SJCRH30 (cell line): ENCODE measurements around the gene NTM. TPM values are rescaled to one million over a fixed set of nuclear protein-coding genes. Genes with fewer than 3 reads are reported as not detected.

Experiments
- DNase-seq, 2 experiments: peaks; one replicate each; pipeline ENCODE4 v3.0.0-alpha.2; 2015 to 2020
- H3K27ac ChIP-seq: fragments of 250-450 bp; sonication (Bioruptor Pico); 2 replicates; pipeline ENCODE4 v1.5.1; 2020; ENCODE audit warnings: mild to moderate bottlenecking, moderate library complexity
- H3K27me3 ChIP-seq: fragments of 250-450 bp; sonication (Bioruptor Pico); 2 replicates; pipeline ENCODE4 v1.5.1; 2020; ENCODE audit warnings: mild to moderate bottlenecking, moderate library complexity
- H3K36me3 ChIP-seq: fragments of 250-450 bp; sonication (Bioruptor Pico); 2 replicates; pipeline ENCODE4 v1.5.1; 2020; ENCODE audit warnings: mild to moderate bottlenecking, moderate library complexity
- H3K4me1 ChIP-seq: fragments of 250-450 bp; sonication (Bioruptor Pico); 2 replicates; pipeline ENCODE4 v1.5.1; 2020; ENCODE audit warnings: mild to moderate bottlenecking, moderate library complexity
- H3K4me3 ChIP-seq: fragments of 250-450 bp; sonication (Bioruptor Pico); 2 replicates; pipeline ENCODE4 v1.5.1; 2020; ENCODE audit warnings: mild to moderate bottlenecking, moderate library complexity
- H3K9me3 ChIP-seq: fragments of 250-450 bp; sonication (Bioruptor Pico); replicated peaks from 2 replicates; pipeline ENCODE4 v1.5.1; 2020; ENCODE audit warnings: mild to moderate bottlenecking, moderate library complexity
- total RNA-seq: library from RNA; depleted of rRNA; stranded (reverse); fragments of >200 nt; shearing (Covaris generic); gene quantifications from 2 replicates; pipeline ENCODE4 v1.2.3, GENCODE V29; 2014

The NTM gene
- total RNA-seq, 1 experiment from 2014 or later = not detected

DNA sequence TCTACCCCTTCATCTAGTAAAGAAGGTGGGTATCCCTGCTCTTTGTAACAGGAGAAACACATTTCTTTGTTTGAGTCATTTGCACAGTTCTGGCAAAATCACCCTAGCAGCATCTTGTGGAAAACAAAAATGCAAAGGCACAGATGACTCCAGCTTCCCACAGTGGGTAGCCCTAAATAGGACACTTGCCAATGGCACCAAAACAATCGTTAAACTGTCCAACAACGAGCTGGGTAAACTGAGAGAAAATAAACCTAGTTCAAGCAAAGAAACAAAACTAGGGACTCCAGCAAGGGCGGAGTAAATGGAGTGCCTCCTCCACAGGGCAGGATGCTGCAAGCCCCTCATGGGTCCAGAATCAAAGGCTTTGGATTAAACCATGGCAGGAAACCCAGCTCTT lies 239.5 kb downstream of the NTM start:
- no peak overlapping the region for H3K4me3 ChIP-seq
- no peaks in the 10 kb centered on the region for H3K27me3 ChIP-seq
- no peak for DNase-seq
- H3K4me1 ChIP-seq = peaks cover 50% of the 10 kb centered on the region
- H3K36me3 ChIP-seq = no peaks in the 10 kb centered on the region
- no peaks in the 10 kb centered on the region for H3K9me3 ChIP-seq
- H3K27ac ChIP-seq = peak overlapping the region; percentile 33

GRCh38 chr11:131611322-131611721 lies 240.9 kb downstream of the NTM start:
- no peak for DNase-seq
- H3K9me3 ChIP-seq = no peaks in the 10 kb centered on the region
- peaks cover 64% of the 10 kb centered on the region for H3K4me1 ChIP-seq
- H3K36me3 ChIP-seq = no peaks in the 10 kb centered on the region
- H3K27me3 ChIP-seq = no peaks in the 10 kb centered on the region
- no peak overlapping the region for H3K4me3 ChIP-seq
- H3K27ac ChIP-seq = no peak overlapping the region

GRCh38 chr11:131612533-131612932 lies 242.1 kb downstream of the NTM start:
- Histone ChIP-seq H3K9me3 (no peaks in the 10 kb centered on the region), H3K27ac (peak overlapping the region; percentile 99), H3K4me3 (no peak overlapping the region), H3K36me3 (no peaks in the 10 kb centered on the region), H3K4me1 (peaks cover 58% of the 10 kb centered on the region), H3K27me3 (no peaks in the 10 kb centered on the region)
- DNase-seq = peak; percentile 24 to 44

DNA sequence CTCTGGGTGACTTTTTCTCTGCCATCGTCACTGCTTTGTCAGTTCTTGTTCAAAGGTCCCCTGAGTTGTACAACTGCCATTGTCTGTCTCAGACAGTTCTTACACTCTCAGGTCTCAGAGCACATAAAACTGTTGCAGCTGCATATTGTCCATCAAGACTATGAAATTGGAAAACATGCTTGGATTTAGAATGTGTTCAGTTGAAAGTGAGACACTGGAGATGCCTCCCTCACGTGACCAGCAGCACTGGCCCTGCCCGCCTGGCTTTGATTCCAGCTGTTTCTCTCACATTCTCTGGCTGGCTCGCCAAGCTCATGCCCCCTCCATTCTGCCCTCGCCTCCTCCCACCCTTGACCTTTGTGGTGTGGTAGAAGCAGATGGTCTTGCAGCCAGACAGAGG lies 244.2 kb downstream of the NTM start:
- peak overlapping the region; percentile 99 for H3K27ac ChIP-seq
- H3K9me3 ChIP-seq = no peaks in the 10 kb centered on the region
- H3K4me1 ChIP-seq = peaks cover 47% of the 10 kb centered on the region
- H3K36me3 ChIP-seq = no peaks in the 10 kb centered on the region
- no peaks in the 10 kb centered on the region for H3K27me3 ChIP-seq
- no peak overlapping the region for H3K4me3 ChIP-seq
- peak; percentile 94 to 96 for DNase-seq

DNA sequence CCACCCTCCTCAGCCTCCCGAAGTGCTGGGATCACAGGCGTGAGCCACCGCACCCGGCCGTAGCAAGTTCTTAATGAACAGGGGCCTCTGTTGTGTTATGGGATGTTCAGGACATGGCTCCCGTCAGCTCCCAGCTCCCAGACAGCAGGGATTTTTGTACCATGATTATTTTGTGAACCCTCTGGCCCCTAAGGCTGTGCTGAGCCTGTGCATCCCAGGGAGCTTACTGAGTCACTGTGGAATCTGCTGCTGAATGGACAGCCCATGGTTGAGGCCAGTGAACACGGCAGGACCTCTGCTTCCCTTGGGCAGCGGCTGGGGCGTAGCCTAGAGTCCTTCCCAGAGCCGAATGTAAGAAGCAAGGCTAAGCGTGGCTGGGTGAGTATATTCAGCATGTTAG lies 245.2 kb downstream of the NTM start:
- Histone ChIP-seq H3K9me3 (no peaks in the 10 kb centered on the region), H3K36me3 (no peaks in the 10 kb centered on the region), H3K4me3 (no peak overlapping the region), H3K4me1 (peaks cover 44% of the 10 kb centered on the region), H3K27ac (peak overlapping the region; percentile 99), H3K27me3 (no peaks in the 10 kb centered on the region)
- DNase-seq = peak in 1 of 2 experiments; percentile 28

- peak in 1 of 2 experiments; percentile 5 for DNase-seq
- peaks cover 44% of the 10 kb centered on the region for H3K4me1 ChIP-seq
Measured at GRCh38 chr11:131616481-131617140, 246.2 kb downstream of the NTM start.

DNA sequence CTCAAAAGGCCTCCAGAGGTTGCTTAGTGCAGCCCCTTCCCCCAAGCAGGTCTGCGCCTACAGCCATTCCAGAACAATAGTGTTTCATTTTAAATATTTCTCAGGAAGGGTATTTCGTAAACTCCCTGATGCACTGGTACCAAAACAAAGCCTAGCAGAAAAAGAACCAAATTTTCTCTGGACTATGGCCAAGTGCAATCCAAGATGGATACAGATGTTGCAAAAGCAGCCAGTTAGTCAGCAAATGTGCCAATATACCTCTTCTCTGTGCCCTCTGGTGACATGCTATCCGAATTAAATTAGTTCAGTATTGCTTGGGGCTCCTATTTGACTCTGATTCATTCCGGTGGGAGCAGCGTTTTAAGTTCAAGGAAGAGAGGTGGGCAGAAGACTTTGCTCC lies 247.8 kb downstream of the NTM start:
- no peaks in the 10 kb centered on the region for H3K36me3 ChIP-seq
- H3K9me3 ChIP-seq = no peaks in the 10 kb centered on the region
- H3K27me3 ChIP-seq = no peaks in the 10 kb centered on the region
- H3K27ac ChIP-seq = no peak overlapping the region
- peaks cover 30% of the 10 kb centered on the region for H3K4me1 ChIP-seq
- DNase-seq = no peak
- no peak overlapping the region for H3K4me3 ChIP-seq

More at GRCh38 chr11:131616481-131617140, 246.2 kb downstream of the NTM start:
- no peaks in the 10 kb centered on the region for H3K27me3 ChIP-seq
- peak overlapping the region; percentile 99 for H3K27ac ChIP-seq
- no peaks in the 10 kb centered on the region for H3K9me3 ChIP-seq
- H3K36me3 ChIP-seq = no peaks in the 10 kb centered on the region
- H3K4me3 ChIP-seq = no peak overlapping the region

DNA sequence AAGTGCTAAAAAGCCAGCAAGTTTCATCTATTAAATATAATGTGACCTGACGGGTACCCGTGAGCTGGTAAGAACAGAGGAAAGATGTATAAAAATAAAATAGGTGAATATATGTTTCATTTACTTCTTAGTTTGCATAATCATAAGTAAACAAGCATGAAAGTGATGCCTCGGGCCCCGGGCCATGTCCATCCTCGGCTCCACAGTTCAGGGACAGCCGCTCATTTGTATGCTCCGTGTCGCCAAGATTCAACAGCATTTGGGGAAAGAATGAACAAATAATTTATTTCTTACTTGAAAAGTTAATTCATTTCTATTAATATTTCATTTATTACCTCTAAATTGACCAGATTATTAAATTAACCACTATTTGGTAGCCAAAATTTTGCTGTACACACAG lies 251.8 kb downstream of the NTM start:
- Histone ChIP-seq H3K27me3 (no peaks in the 10 kb centered on the region), H3K36me3 (no peaks in the 10 kb centered on the region), H3K9me3 (no peaks in the 10 kb centered on the region), H3K27ac (no peak overlapping the region), H3K4me1 (no peaks in the 10 kb centered on the region), H3K4me3 (no peak overlapping the region)
- no peak for DNase-seq

GRCh38 chr11:131624531-131624930 lies 254.1 kb downstream of the NTM start:
- Histone ChIP-seq H3K4me1 (no peaks in the 10 kb centered on the region), H3K36me3 (no peaks in the 10 kb centered on the region), H3K9me3 (no peaks in the 10 kb centered on the region), H3K27me3 (no peaks in the 10 kb centered on the region), H3K27ac (no peak overlapping the region), H3K4me3 (no peak overlapping the region)
- no peak for DNase-seq

DNA sequence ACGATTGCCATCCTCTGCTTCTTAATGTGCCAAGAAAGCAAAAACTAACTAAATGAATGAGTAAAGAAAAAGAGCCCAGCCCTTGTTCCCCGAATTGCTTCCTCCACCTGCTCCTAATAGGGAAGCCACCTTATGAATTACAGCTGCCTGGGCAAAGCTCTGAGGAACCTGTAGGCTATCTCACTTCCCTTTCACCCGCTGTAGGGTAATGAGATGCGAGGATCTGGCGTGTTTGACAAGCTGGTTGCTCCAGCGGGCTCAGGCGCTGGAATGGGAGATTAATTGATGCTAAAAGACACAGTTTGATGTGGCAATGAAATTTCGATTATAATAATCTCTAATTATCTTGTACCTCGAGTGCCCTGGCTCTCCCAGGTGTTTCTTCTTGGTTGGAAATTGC lies 256.4 kb downstream of the NTM start:
- Histone ChIP-seq H3K9me3 (no peaks in the 10 kb centered on the region), H3K27ac (no peak overlapping the region), H3K4me3 (no peak overlapping the region), H3K36me3 (no peaks in the 10 kb centered on the region), H3K4me1 (0 out of 2 replicates have a peak, but pooled peaks cover 5% of the 10 kb centered on the region), H3K27me3 (no peaks in the 10 kb centered on the region)
- DNase-seq = no peak

GRCh38 chr11:131628739-131629138 lies 258.3 kb downstream of the NTM start:
- H3K27me3 ChIP-seq = no peaks in the 10 kb centered on the region
- DNase-seq = no peak
- 0 out of 2 replicates have a peak, but pooled peaks cover 5% of the 10 kb centered on the region for H3K4me1 ChIP-seq
- no peaks in the 10 kb centered on the region for H3K36me3 ChIP-seq
- H3K27ac ChIP-seq = no peak overlapping the region
- no peak overlapping the region for H3K4me3 ChIP-seq
- H3K9me3 ChIP-seq = no peaks in the 10 kb centered on the region

DNA sequence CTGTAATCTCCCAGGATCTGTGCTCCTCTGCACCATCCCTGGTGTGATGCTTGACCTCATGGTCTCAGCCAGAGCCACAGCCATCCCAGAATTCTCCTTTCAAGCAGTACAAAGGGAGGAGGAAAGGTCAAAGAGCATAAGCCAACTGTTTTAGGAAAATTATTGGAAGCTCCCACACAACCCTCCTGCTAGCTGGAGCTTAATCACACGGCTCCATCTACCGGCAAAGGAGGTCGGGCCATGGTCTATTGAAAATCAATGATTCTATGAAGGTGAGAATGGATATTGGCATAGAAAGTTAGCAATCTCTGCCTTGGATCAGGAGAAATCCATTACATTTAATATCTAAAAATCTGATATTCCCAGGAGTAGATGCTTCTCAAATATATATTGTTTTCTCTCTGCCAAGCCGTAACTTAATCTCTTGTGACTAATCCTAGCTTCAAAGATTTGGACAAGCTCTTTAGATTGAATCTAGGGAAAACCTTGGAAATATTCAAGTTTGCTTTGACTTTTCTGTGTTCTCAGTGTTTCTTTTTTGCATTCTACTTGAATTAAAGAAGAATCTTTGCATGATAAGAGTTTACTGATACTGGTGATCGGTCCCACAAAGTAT lies 259.6 kb downstream of the NTM start:
- Histone ChIP-seq H3K4me1 (0 out of 2 replicates have a peak, but pooled peaks cover 5% of the 10 kb centered on the region), H3K4me3 (no peak overlapping the region), H3K27ac (no peak overlapping the region), H3K27me3 (no peaks in the 10 kb centered on the region), H3K9me3 (no peaks in the 10 kb centered on the region), H3K36me3 (no peaks in the 10 kb centered on the region)
- peak in 1 of 2 experiments; percentile 10 for DNase-seq

DNA sequence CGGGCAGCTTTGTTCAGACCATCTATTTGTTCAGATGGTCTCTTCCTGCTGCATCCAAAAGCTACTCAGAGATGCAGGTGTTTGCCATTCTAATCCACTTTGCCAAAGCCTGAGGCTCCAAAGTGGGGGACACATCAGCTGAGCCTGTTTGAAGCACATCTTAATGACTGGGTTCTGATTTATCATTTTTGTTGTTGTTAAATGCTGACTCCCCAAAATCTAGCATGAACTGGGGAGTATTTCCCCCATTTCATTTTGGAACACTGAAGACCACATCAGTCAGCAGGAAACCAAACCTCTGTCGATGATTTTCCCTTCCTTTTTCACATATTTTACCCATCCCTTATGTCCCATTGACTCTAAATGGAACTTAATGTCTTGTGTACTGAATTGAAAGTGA lies 262.6 kb downstream of the NTM start:
- H3K9me3 ChIP-seq = no peaks in the 10 kb centered on the region
- H3K4me3 ChIP-seq = no peak overlapping the region
- peaks cover 12% of the 10 kb centered on the region; the same call in 1 of the 2 replicates for H3K4me1 ChIP-seq
- H3K36me3 ChIP-seq = no peaks in the 10 kb centered on the region
- no peak for DNase-seq
- no peaks in the 10 kb centered on the region for H3K27me3 ChIP-seq
- no peak overlapping the region for H3K27ac ChIP-seq

DNA sequence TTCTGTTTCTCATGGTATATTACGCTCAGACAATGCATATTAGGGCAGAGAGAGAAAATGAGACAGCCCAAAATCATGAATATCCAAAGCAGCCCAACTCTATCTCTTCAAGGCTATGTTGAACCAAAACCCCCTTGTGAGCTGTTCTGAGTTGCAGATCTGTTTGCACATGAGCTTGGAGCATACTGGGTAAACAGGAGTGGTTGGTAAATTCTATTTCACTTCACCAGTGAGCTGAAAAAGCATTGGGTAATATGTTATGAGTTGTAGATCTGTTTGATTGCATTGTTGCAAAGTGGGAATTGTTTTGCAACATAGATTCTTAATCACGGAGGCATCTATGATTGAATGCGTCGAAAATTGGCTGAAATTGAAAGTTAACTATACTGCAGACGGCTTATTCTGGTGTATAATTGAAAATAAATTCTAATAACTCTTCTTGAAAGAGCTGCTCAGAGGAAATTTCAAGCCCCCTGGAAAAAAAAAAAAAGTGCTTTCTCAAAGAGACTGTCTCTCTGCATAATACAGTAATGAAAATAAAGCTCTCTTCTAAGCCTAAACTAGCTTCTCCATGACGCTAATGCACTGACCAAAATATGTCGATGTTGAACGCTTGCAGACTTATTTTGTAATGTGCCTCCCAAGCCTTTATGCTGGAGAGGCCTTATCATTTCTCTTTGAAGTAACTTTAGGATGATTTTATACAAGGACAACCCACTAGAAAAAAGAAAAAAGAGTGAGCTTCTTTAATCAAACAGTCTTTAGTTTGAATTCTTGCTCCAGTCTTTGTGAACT lies 263.7 kb downstream of the NTM start:
- no peak overlapping the region for H3K27ac ChIP-seq
- no peaks in the 10 kb centered on the region for H3K36me3 ChIP-seq
- no peak for DNase-seq
- no peaks in the 10 kb centered on the region for H3K9me3 ChIP-seq
- H3K27me3 ChIP-seq = no peaks in the 10 kb centered on the region
- no peak overlapping the region for H3K4me3 ChIP-seq
- H3K4me1 ChIP-seq = peaks cover 14% of the 10 kb centered on the region; the same call in 1 of the 2 replicates
